HFFc6 (cell line): Measurements from ENCODE around the gene MCC. TPM values are rescaled to one million over a fixed set of nuclear protein-coding genes. Genes with fewer than 3 reads are reported as not detected.

ENCODE experiments used
- DNase-seq: peaks from one replicate; pipeline ENCODE4 v3.0.0-alpha.2; 2018
- H3K27ac Mint-ChIP-seq: 2 replicates; pipeline ENCODE4 v1.8.0; 2020; ENCODE audit warnings: mild to moderate bottlenecking, mixed read lengths
- H3K27me3 Mint-ChIP-seq: 2 replicates; pipeline ENCODE4 v1.8.0; 2021; ENCODE audit warnings: mild to moderate bottlenecking, moderate library complexity, mixed read lengths; ENCODE audit not compliant: insufficient read depth
- H3K36me3 Mint-ChIP-seq: 2 replicates; pipeline ENCODE4 v1.8.0; 2021; ENCODE audit warnings: low read depth, mixed read lengths
- H3K4me1 Mint-ChIP-seq: 2 replicates; pipeline ENCODE4 v1.8.0; 2020; ENCODE audit warnings: low read depth, mixed read lengths
- H3K4me3 Mint-ChIP-seq: 2 replicates; pipeline ENCODE4 v1.8.0; 2020; ENCODE audit warnings: mild to moderate bottlenecking, moderate library complexity, mixed read lengths
- H3K9me3 Mint-ChIP-seq: 2 replicates; pipeline ENCODE4 v1.8.0; 2020; ENCODE audit warnings: mild to moderate bottlenecking, mixed read lengths
- total RNA-seq, 6 experiments: library from RNA; stranded (reverse); fragmentation: NEBNext Ultra II Directional; extraction: Animal tissue kit (Norgen Biotek cat#: 25700); gene quantifications; 2 replicates in 1 of 6; 3 replicates in 5 of 6; pipeline ENCODE4 v1.2.3, GENCODE V29; 2021
- TF ChIP-seq, protein P1 (sequence below): fragments of 200-600 bp; sonication (generic); IDR thresholded peaks from 2 replicates; pipeline ENCODE4 v1.5.0; 2021; ENCODE audit warnings: antibody characterized with exemption, mild to moderate bottlenecking

MCC gene
- total RNA-seq, 6 experiments from 2014 or later, result 2.5 to 4.9 (median 3.0) TPM

DNA sequence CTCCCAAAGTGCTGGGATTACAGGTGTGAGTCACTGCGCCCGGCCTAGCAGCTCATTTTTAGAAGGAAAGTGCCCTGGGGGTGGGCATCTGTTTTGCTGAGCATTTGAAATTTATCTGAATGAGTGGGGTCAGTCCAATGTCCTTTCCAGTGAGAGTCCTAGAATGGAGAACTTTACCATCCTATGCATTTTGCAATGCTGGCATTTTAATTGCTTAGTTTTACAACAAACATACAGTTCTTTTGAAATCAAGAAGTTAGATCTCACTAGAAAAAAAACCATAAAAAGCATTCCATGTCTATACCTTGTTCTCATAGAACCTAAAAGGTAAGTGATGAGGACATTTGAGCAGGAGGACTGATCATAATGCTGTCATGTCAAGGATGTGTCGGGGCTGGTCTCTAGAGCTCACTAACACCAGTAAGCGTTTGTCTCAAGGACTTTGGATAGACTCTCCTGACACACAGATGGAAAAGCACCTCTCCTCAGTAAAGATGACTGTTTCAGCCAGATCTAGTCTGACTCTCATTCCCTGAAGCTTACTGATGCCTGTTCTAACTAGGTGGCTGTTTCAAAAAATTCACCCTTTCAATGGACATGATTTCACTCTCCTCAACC, 427.7 kb downstream of the MCC start:
- Mint-ChIP-seq H3K27ac (no peak overlapping the region), H3K4me3 (no peak overlapping the region), H3K9me3 (no peaks in the 10 kb centered on the region), H3K27me3 (peaks cover 2% of the 10 kb centered on the region), H3K4me1 (peaks cover 31% of the 10 kb centered on the region), H3K36me3 (no peaks in the 10 kb centered on the region)
- TF ChIP-seq, protein P1, sequence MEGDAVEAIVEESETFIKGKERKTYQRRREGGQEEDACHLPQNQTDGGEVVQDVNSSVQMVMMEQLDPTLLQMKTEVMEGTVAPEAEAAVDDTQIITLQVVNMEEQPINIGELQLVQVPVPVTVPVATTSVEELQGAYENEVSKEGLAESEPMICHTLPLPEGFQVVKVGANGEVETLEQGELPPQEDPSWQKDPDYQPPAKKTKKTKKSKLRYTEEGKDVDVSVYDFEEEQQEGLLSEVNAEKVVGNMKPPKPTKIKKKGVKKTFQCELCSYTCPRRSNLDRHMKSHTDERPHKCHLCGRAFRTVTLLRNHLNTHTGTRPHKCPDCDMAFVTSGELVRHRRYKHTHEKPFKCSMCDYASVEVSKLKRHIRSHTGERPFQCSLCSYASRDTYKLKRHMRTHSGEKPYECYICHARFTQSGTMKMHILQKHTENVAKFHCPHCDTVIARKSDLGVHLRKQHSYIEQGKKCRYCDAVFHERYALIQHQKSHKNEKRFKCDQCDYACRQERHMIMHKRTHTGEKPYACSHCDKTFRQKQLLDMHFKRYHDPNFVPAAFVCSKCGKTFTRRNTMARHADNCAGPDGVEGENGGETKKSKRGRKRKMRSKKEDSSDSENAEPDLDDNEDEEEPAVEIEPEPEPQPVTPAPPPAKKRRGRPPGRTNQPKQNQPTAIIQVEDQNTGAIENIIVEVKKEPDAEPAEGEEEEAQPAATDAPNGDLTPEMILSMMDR, result no peak
- no peak for DNase-seq

DNA sequence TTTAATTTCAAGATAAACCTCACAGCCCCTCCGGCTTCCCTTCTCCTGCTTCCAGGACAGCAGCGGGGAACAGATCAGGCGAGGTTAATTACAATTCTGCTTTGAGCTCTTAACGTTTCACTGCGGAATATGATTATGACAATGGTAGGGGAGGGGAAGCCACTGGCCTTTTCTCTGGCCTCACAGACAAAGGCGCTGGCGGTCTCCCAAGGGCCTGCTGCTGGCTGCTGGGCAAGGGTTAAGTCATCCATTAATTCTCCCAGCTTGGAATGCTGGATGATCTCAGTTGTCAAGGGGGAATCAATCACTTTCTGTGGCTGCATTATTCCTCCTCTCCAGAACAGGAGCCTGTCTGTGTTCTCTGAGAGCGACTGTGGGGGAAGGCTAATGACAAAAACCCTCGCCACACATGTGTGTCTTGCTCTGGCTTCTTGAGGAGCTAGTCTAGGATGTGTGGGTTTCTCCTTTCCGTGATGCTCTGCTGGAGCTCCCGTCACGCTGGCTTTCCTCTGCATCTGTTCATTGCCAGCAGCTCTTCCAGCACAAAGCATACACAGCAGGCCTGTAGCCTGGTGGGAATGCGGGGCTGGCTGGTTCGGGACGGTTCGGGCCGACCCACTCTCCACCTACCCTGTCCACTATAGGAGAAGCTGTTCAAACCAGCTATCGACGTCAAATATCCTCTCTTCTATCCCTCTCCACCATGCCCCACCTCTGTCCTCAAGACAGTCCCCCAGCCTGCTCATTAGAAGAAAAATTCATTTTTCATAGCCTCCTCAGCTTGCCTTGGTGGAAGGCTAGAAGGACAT, 428.8 kb downstream of the MCC start:
- TF ChIP-seq, protein P1, result no peak
- H3K27me3 Mint-ChIP-seq, result peaks cover 3% of the 10 kb centered on the region
- no peaks in the 10 kb centered on the region for H3K36me3 Mint-ChIP-seq
- H3K4me1 Mint-ChIP-seq, result peaks cover 31% of the 10 kb centered on the region
- H3K27ac Mint-ChIP-seq, result no peak overlapping the region
- DNase-seq, result no peak
- H3K4me3 Mint-ChIP-seq, result no peak overlapping the region
- H3K9me3 Mint-ChIP-seq, result no peaks in the 10 kb centered on the region

DNA sequence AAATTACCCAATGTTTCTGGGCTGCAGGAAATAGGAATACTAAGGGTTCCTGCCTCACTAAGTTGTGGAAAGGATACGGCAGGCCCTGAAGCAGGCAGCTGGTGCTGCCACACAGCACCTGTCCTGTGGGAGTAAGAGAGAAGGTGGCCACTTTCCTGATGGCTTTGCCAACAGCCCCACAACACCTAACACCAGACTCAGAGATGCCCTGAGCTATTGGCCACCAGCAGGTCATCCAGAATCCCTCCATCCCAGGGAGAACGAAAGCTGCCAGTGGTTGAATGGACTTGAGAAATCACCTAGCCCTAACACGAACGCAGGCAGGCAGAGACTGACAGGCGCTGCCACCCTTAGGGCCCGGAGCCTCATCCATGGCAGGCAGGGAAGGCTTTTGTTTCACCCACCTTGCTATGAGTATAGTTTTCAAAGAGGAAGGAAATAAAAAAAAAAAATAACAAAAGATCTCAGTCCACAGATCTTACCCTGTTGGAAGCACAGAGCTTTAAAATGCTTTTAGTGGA, 429.5 kb downstream of the MCC start:
- no peak overlapping the region for H3K27ac Mint-ChIP-seq
- TF ChIP-seq, protein P1, result no peak
- no peaks in the 10 kb centered on the region for H3K9me3 Mint-ChIP-seq
- H3K27me3 Mint-ChIP-seq, result peaks cover 3% of the 10 kb centered on the region
- no peaks in the 10 kb centered on the region for H3K36me3 Mint-ChIP-seq
- peaks cover 31% of the 10 kb centered on the region for H3K4me1 Mint-ChIP-seq
- no peak for DNase-seq
- H3K4me3 Mint-ChIP-seq, result no peak overlapping the region

DNA sequence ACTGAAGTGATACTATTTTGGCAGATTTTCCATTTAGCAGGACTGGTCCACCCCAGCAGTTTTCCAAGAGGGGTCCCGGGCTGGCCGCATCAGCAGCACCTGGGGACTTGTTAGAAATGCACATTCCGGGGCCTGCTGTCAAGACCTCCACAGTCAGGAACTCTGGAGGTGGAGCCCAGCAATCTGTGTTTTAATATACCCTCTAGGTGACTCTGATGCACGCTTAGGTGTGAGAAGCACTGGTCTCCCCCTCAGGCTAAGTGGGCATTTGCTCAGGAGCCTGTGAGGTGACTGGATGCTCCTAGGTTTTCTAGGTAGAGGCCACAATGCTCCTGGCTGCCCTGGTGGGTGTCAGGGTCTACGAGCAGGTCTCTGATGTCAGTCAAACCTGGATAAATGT, 430.0 kb downstream of the MCC start:
- Mint-ChIP-seq H3K9me3 (no peaks in the 10 kb centered on the region), H3K36me3 (no peaks in the 10 kb centered on the region), H3K27me3 (peaks cover 3% of the 10 kb centered on the region), H3K4me3 (no peak overlapping the region), H3K4me1 (peaks cover 28% of the 10 kb centered on the region), H3K27ac (no peak overlapping the region)
- no peak for DNase-seq
- TF ChIP-seq, protein P1, result no peak

DNA sequence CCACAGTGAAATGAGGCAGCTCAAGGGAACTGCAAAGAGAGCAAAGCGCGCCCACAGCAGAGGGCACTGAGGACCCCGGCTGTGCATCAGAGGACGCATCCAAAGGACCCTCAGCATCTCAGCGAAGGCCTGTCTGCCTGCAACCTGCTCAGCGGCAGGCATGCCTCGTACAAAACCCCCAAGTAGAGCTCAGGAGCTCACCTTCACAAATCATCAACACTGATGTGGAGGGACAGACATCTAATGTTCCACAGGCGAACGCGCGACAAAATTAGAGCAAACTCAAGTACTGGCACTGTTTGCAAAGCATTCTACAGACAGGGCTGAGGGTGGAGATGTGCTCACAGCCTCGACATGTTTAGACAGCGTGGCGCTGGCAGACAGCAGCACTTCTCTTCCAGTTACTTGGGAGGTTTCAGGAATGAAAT, 430.7 kb downstream of the MCC start:
- H3K27ac Mint-ChIP-seq, result no peak overlapping the region
- peaks cover 25% of the 10 kb centered on the region for H3K4me1 Mint-ChIP-seq
- H3K27me3 Mint-ChIP-seq, result peaks cover 3% of the 10 kb centered on the region
- DNase-seq, result no peak
- H3K9me3 Mint-ChIP-seq, result no peaks in the 10 kb centered on the region
- TF ChIP-seq, protein P1, result no peak
- H3K36me3 Mint-ChIP-seq, result no peaks in the 10 kb centered on the region
- H3K4me3 Mint-ChIP-seq, result no peak overlapping the region
